DMS114 treated with DMSO at 0.1 percent for 48 hours (cell line): ENCODE data around the gene NPAS2.

Experiments
- DNase-seq: peaks from one replicate; lab custom pipeline; 2025; ENCODE audit not compliant: unreplicated experiment; lab: John Stamatoyannopoulos, UW

The NPAS2 gene

DNA sequence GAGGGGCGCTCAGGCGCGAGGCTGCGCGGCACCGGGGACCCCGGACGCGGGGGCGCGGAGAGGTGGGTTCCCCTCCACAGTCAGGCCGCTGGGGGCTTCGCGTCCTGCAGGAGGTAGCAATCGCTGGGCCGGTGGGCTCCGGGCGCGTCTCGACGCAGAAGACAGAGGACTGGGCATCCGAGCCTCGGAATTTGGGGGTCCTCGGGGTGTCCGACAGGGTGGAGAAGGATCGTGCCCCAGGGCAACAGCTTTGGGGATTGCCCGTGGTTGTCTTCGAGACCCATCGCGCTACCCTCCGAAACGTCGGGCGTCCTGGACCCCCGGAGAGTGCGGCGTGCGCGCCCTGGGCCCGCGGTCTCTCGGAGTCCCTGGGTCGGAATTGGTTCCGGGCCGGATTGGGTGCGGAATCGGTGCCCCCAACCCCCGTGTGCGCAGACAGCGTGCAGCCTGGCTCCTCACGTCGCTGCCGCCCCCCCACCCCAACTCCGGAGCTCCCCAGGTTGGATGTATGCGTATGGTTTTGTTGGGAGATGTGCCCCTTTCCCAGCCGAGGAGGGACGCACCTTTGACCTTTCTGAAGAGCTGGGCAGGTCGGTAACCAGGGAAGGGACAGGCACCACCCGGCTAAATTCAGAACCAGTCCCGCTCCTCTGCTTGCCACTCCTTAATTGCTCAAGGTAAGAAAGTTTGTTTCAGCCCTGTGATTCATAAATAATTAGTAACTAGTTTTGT, 750 bp downstream of the NPAS2 start:
- DNase-seq: no peak

DNA sequence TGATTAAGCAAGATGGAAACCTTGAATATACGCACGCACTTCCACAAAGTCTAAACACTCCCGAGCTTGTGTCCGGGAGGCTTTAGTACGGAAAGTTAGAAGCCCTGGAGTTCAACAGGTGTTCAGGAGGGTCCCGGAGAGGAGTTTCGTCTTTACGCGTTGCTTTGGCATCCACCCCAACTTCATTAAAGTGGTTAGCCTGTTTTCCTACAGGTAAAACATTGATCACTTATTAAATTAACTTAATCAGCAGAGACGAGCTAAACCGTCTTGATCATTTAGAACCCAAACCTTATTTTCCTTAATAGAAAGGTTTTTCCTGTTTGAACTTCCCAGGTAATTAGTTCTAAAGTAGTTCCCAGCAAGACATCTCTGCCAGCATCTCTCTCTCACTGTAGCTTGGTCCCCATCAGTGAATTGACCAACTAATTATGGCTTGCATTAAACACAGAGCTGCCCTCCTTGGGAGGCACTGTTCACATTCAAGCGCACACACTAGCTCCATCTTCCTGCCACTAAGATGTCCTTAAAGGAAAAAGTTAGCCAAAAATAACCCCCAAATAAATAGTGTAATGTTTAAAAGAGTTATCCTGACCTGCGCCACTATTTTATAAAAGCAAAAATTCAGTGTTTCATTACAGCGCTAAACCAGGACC, 1.4 kb downstream of the NPAS2 start:
- no peak for DNase-seq

DNA sequence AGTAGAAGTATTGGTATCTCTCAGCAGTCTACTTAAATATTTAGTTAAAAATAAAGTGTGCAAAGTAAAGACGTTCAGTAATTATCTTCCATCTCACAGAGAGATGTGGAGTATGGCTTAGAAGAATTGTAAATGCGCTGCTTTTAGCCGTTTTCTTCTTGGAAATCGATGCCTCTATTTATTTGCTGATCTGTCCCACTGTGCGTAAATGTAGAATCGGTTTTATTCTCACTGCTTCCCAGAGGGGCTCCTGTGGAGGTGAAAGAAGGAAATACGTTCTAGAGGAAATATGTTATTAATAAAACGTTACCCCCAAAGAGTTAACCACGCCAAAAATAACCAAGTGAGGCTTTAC, 1.9 kb downstream of the NPAS2 start:
- DNase-seq: no peak

DNA sequence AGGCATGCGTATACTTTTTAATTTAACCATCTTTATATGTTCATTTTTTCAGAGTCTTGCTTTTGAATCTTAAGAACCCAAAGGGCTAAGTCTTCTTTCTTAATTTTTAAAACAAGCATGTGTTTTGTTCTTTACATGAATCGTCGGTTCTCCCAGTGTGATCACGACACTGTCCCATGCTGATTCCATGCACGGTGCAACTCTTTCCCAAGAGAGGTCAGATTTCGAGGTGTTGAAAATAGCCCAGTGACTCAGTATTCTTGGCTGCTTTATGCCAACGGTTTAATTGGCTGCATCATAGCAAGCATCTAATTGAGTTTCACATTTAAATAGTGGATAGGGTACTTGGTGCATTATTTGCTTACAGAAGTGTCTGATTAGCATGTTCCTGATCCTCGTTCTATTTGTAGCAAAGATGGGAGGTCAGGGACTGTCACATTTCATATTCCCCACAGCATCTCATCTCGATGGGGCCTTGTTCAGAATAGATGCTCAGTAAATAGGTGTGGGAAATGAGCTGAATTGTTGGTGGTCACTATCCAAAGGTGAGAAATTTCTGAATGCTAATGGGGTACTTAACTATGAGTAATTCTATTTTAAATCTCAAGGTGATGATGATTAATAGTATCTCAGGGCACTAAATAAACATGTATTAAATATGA, 2.8 kb downstream of the NPAS2 start:
- no peak for DNase-seq

DNA sequence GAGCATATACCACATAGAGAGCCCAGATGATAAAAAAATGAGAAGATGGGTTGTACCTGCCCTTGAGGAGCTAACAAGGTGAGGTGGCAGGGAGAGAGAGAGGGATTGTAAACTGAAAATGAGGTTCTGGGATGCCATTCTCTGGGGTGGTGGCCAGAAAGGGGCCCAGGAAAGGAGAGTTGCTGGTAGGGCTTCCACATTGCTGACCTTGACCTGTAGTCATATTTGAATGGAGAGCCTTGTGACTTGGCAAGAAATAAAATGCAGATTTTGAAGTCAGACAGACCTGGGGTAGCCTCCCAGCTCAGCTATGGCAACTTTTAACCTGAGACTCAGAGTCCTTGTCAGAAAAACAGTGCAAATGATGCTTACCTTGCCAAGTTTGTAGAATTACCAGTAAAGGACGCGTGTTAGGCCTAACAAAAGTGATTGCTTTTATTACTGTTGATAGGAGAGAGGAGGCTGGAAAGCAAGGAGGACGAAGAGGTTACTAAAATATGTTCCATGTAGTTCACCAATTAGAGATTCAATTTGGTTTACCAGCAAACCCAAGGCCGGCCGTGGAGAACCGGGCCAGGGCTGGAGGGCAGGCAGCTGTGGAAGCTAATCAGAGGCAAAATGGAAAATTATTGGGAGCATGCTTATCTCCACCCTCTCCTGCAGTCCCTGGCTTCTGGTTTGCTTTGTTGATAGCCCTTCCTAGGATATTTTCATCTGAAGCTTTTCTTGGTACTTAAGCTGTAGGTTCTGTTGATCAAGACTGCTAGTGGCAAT, 3.9 kb downstream of the NPAS2 start:
- no peak for DNase-seq

DNA sequence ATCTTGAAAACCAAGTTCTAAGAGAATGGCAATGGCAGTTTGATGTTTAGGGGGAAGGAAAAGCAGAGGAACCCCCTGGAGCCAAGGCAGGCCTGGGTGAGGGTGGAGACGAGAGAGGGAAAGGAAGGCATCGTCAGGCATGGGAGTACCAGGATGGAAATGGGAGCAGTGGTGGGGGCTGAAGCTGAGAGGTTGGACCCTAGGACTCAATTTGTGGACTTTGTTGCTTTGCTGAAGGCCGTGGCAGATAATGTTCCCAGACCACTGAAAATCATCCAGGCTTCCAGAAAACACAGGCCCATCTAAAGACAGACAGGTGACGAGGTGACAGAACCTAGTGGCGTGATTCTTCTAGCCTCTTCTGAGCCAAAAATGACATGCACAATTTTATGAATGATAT, 4.9 kb downstream of the NPAS2 start:
- DNase-seq: no peak

DNA sequence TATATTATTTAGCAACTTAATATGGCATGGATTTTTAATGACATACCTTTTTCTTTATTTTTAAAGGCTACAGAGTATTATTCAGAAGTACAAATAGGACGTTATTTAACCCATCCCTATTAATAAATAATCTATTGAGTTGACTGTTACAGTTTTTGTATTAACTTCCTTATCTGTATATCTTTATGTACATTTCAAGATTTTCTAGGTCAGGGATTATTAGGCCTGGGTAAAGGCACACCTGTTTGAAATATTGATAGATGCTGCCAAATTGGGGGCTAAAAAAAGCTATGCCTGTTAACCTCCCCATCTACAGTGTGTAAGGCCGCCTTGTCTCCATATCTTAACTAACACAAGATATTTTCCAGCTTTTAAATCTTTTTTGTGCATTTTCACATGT, 6.6 kb downstream of the NPAS2 start:
- no peak for DNase-seq

DNA sequence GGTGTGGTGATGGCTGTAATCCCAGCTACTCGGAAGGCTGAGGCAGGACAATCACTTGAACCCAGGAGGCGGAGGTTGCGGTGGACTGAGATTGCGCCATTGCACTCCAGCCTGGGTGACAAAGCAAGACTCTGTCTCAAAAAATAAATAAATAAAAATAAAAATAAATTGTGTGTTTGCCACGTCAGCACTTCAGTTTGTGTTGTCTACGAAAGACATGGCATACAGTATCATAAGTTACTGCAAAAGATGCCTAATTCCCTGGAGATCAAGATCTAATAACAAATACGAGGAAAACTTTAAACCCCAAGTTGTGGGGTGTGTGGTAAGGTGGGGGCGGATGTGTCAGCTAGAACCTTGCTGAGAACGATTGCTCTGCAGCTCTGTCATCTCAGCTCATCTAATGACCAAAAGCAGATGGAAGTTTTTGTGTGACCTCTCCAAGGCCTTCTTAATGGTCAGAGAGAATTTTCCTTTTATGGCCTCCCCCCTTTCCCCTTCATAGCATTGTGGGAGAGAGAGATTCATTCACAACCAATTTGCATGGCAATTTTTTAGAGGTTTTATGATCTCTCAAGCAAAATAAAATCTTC, 11.3 kb downstream of the NPAS2 start:
- no peak for DNase-seq

DNA sequence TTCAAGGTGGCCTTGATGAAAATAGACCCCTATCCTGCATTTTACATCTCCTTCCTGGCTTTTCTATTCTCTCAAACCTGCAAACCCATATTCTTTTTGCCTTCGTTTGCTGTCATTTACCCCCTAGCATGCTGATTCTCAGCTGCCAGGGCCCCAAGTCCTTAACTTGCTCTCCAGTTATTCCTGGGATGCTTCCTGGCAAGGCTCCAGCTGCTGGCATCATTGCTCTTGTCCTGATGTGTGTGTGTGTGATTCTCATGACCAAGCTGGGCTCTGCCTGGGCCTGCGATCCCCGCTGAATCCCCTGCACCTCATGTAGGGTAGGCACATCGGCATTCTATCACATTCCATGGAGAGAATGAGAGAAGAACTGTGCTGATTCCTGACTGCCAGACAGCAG, 11.9 kb downstream of the NPAS2 start:
- no peak for DNase-seq

DNA sequence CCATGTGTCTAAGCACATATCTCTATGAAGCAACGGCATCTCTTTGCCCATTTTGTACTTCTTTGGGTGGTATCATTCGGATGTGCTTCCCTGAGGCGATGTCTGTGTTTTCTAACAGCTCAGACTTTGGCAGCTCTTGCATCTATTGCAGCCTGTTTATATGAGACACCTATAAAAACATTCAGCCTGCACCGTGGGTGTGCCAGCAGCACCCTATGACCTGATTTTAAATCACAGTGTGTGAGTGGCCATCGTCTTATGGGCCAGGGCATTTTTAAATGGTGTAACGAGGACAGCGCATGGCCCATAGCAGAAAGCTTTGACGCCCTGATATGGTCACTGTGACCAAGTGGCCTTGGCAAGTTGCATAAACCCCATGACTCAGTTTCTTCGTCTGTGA, 12.9 kb downstream of the NPAS2 start:
- no peak for DNase-seq

DNA sequence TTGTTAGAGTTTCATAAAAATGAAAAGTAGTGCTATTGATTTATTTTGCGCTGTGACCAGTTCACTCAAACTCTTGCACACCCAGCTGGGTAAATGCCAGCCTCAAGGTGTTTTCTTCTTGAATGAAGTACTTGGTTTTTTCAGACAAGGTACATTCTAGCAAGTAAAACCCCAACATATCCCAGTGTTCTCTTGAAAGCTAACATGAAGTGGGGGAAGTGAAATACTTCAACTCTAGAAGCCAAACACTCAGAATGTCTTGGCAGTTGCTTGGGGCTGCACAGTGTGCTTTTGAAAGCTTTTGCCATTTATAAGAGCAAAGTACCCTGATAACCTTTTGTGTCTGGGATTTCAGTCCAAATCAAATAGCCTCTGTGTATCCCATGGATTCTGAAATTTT, 13.4 kb downstream of the NPAS2 start:
- no peak for DNase-seq

DNA sequence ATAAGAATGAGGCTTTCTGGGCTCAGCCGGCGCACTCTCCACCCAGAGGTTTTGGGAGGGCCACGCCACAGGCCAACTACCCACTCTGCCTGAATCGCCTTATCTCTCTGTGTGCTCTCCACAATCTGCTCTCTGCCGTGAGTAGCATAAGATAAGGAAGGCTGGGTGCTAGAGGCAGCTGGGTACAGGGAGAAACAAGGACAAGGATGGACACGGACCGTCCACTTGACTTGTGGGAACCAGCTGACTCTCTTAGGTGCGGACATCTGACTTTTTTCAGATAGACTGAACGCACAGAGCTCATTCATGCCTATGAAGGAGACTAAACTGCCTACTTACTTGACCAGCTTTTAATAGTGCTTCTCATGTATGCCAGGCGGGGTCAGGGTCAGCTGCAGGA, 14.3 kb downstream of the NPAS2 start:
- DNase-seq: no peak

DNA sequence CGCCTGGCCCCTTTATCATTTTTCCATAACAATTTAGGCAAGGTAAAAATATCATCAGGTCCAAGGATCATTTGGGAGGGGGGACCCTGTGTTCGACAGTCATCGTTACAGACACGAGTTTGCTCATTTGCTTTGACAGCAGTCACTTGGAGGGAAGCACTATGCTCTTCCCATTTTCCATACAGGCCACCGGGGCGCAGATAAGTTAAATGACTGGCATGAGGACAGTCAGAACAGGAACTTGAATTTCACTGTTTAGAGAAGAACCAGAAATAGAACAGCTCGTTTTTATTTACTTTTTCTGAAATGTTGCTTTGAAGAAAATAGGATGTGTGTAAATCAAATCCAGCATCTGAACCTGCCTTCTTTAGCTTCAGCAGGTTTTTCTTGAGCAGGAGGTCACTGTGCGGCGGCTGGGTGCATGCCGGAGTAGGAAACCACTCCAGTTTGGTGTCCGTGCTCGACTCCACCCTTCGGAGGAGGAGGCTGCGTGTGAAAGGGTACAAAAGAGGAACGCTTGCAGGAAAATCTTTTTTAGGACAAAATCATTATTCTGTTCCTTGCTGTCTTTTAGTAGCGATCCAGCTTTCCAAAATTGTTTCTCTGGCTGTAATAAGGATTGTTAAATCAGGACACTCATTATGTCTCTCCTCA, 15.2 kb downstream of the NPAS2 start:
- no peak for DNase-seq

DNA sequence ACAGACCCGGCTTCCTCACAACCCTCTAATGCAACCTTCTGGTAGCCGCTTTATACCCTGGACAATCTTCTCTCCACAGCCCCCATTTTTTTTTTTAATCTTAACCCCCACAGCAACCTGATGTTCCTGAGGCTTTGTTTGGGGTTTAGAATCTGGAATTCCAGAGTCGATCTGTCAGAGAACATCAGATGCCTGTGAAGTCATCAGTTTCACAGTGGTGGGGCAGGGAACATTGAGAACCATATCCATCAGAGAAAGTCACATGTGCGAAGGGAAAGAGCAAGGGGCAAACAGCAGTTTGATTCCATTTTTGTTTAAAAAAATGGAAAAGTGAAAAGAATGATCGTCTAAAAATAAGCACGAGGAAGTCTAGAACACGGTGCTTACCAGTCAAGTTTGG, 20.6 kb downstream of the NPAS2 start:
- no peak for DNase-seq

DNA sequence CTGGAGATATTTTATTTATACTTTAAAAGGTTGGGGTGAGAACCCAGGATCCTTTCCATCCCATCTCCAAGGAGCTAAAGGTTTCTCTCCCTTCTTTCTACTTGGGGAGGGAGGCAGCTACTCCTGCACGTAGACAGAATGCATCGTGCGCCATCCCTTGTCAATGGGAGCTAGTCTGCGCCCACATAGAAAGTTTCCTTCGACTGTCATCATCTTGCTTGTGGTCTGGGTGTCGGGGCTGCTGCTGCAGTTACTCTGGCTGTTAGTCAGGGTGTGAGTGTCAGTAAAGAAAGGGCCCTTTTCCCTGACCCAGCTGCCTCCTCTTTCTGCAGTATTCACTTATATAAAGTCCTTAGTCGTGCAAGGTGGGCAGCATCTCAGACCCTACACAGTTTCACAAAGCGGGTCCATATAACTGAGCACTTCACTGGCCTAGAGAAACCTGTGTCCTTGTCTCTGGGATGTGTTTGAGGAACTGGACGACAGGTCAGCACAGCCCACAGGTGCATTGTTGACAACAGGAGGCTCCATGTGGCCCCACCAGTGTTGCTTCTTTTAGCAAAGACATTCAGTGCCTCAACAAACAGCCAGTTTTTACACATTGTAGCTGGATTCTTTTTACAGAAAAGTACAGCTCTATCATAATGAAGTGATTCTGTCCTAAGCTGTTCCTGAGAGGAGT, 22.4 kb downstream of the NPAS2 start:
- DNase-seq: no peak

DNA sequence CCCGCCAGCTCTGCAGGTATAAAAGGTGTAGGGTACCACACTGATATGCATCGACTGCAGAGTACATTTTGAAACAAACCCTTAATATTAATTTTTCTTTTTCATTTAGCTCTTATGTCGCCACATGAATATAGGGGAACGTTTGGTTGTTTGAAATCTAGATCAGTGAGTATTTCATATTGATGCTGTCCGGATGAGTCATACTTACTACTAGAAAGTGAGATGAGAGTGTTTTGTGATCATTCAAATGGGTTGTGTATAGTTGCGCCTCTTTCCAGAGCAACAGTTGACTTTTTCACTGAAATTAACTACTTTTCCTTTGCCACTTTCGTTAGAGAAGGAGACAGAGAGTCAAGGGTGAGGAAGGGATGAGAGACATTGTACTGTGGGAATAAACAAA, 24.6 kb downstream of the NPAS2 start:
- DNase-seq: no peak

DNA sequence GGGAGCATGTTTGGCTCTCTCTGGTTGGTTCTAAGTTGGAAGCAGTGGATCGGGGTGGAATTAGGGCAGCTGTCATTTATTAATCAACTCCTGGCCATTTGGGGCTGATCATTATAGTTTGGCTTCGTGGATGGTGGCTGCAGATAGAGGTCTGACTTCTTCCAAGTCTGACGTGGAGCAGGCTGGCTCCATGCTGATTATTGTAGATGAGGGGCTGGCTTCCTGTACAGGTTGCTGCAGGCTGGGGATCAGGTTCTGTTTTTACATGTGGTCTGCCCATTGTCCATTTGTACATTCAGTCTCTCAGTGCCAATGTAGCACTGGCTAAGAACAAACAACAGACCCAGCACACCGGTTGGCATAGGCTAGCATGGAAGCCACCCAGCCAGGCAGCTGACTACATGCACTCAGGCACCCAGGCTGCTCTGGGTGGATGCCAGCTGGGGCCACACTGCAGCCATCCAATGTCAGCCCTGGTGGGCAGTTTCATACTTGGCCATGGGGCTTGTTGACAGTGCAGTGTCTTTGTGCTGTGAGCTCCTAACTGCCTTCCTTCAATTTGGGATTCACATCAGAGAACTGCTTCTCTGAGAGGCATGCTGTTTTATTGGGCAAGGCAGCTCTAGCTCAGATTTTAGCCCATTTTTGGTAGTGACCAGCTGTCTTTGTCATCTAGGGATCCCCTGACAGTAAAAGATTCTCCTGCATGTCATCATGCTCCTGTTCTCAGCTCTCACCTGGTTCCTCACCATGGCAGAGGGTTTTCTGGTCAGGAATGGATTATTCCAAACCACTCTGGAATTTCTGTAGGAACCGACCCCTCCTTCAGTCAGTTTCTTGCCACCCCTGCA, 25.4 kb downstream of the NPAS2 start:
- no peak for DNase-seq

DNA sequence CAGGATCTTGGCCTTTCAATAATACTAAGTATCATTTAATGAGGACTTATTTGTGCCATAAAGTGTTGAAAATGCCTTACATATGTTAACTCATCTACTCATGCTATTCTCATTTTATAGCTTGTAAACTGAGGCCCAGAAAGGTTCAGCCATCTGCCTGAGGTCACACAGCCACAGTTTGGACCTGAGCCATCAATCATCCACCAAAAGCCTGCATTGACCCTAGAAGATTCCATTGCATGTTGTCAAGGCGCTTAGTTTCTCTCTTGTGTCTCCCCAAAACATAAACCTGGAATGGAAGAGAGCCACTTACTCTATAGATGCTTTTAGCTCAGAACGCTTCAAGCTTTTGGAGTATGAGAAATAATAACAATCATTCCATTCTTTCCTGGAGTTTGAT, 26.8 kb downstream of the NPAS2 start:
- no peak for DNase-seq

DNA sequence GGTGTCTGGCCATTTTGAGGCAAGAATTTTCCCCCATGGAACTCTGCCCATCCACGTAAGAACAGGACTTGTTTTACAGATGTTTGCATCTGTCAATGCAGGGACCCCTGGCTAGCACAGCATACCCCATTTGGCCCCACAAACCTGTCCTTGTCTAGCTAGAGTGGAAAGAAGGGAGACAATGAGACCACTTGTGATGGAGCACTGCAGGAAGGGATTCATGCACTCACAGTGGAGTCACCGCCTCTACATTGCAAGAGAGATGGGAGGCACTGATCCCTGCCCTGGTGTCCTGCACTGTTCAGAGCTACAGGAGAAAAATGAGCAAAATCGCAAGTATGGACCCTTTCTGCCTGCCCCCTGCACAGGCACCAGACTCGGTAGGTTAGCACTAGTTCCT, 32.5 kb downstream of the NPAS2 start:
- no peak for DNase-seq
